DND-41 (cell line): ENCODE data around the gene PHB1.

Experiments used
- ATAC-seq: fragments of 200-7000 bp; cut with Tn5 transposase; 3 replicates; pipeline ENCODE4 v1.9.1; 2021; ENCODE audit warnings: low read depth; ENCODE audit not compliant: insufficient read depth
- DNase-seq: peaks from one replicate; pipeline ENCODE4 v3.0.0-alpha.2; 2020
- H2AFZ ChIP-seq: 2 replicates; pipeline ENCODE4 v1.6.0; 2012; ENCODE audit warnings: low read depth, low read length
- H3K27ac ChIP-seq: 2 replicates; pipeline ENCODE4 v1.5.1; 2012; ENCODE audit warnings: low read length, inconsistent platforms
- H3K27me3 ChIP-seq: fragments of 200-600 bp; sonication (generic); 2 replicates; pipeline ENCODE4 v1.6.0; 2012; ENCODE audit warnings: low read length, mild to moderate bottlenecking, inconsistent platforms; ENCODE audit not compliant: insufficient read depth, poor library complexity
- H3K36me3 ChIP-seq: 2 replicates; pipeline ENCODE4 v1.5.1; 2012; ENCODE audit warnings: low read length, inconsistent platforms; ENCODE audit not compliant: insufficient read depth
- H3K4me1 ChIP-seq: 2 replicates; pipeline ENCODE4 v1.5.1; 2012; ENCODE audit warnings: mild to moderate bottlenecking, low read length; ENCODE audit not compliant: insufficient read depth
- H3K4me2 ChIP-seq: 2 replicates; pipeline ENCODE4 v1.6.0; 2012; ENCODE audit warnings: mild to moderate bottlenecking, moderate library complexity, low read length, inconsistent platforms; ENCODE audit not compliant: insufficient read depth
- H3K4me3 ChIP-seq, 2 experiments: fragments of 200-600 bp in 1 of 2; shearing (Covaris generic) in 1 of 2; 2 replicates each; pipeline ENCODE4 v1.5.1; 2012 to 2016; ENCODE audit warnings: inconsistent platforms in 2 of 2, low read length in 2 of 2, mild to moderate bottlenecking in 2 of 2, low read depth in 1 of 2, moderate library complexity in 1 of 2
- H3K79me2 ChIP-seq: 2 replicates; pipeline ENCODE4 v1.6.0; 2012; ENCODE audit warnings: low read length, inconsistent platforms; ENCODE audit not compliant: insufficient read depth
- H3K9ac ChIP-seq: 2 replicates; pipeline ENCODE4 v1.6.0; 2012; ENCODE audit warnings: low read depth, mild to moderate bottlenecking, inconsistent platforms, low read length, moderate library complexity
- H3K9me3 ChIP-seq: 2 replicates; pipeline ENCODE4 v1.5.1; 2012; ENCODE audit warnings: low read length, moderate library complexity, mild to moderate bottlenecking, inconsistent platforms; ENCODE audit not compliant: insufficient read depth, severe bottlenecking
- H4K20me1 ChIP-seq: 2 replicates; pipeline ENCODE4 v1.6.0; 2012; ENCODE audit warnings: low read length; ENCODE audit not compliant: insufficient read depth
- CTCF ChIP-seq: IDR thresholded peaks from 2 replicates; pipeline ENCODE4 v1.5.1; 2012; ENCODE audit warnings: borderline replicate concordance, low read length, moderate library complexity, mild to moderate bottlenecking; ENCODE audit not compliant: poor library complexity, severe bottlenecking; ENCODE audit errors: extremely low read depth
- EZH2 ChIP-seq: IDR thresholded peaks from 3 replicates; pipeline ENCODE4 v1.6.1; 2012; ENCODE audit warnings: borderline replicate concordance, low read depth, mild to moderate bottlenecking, moderate library complexity, low read length, inconsistent platforms; ENCODE audit not compliant: severe bottlenecking

PHB1 gene

GRCh38 chr17:49452201-49452600 lies 37.5 kb upstream of the PHB1 start:
- Histone ChIP-seq H3K27me3 (peaks cover 3% of the 10 kb centered on the region), H3K36me3 (no peaks in the 10 kb centered on the region), H3K4me2 (no peak overlapping the region), H3K9me3 (no peaks in the 10 kb centered on the region), H3K4me1 (no peaks in the 10 kb centered on the region), H3K9ac (no peak overlapping the region), H3K79me2 (no peaks in the 10 kb centered on the region), H4K20me1 (no peaks in the 10 kb centered on the region), H3K4me3 (no peak overlapping the region), H2AFZ (no peak overlapping the region), H3K27ac (no peak overlapping the region)
- DNase-seq (no peak), ATAC-seq (no peak)
- no peak for TF ChIP-seq CTCF
- TF ChIP-seq EZH2: no peak

GRCh38 chr17:49450735-49451134 lies 36.1 kb upstream of the PHB1 start:
- DNase-seq (peak; percentile 12), ATAC-seq (peak; percentile 33; the same call in 1 of the 3 replicates)
- H3K4me3 ChIP-seq: no peak overlapping the region
- no peaks in the 10 kb centered on the region for H4K20me1 ChIP-seq
- H3K4me1 ChIP-seq: no peaks in the 10 kb centered on the region
- H3K27ac ChIP-seq: no peak overlapping the region
- H3K79me2 ChIP-seq: no peaks in the 10 kb centered on the region
- no peak overlapping the region for H3K4me2 ChIP-seq
- no peaks in the 10 kb centered on the region for H3K36me3 ChIP-seq
- H3K9ac ChIP-seq: no peak overlapping the region
- peaks cover 11% of the 10 kb centered on the region for H3K27me3 ChIP-seq
- H2AFZ ChIP-seq: no peak overlapping the region
- TF ChIP-seq EZH2 (no peak), CTCF (no peak)
- H3K9me3 ChIP-seq: no peaks in the 10 kb centered on the region

GRCh38 chr17:49450181-49450580 lies 35.5 kb upstream of the PHB1 start:
- no peak overlapping the region for H3K27ac ChIP-seq
- no peak overlapping the region for H3K9ac ChIP-seq
- no peak overlapping the region for H2AFZ ChIP-seq
- H3K36me3 ChIP-seq: no peaks in the 10 kb centered on the region
- no peaks in the 10 kb centered on the region for H3K9me3 ChIP-seq
- H4K20me1 ChIP-seq: no peaks in the 10 kb centered on the region
- H3K79me2 ChIP-seq: no peaks in the 10 kb centered on the region
- no peak overlapping the region for H3K4me2 ChIP-seq
- ATAC-seq (no peak), DNase-seq (no peak)
- no peaks in the 10 kb centered on the region for H3K4me1 ChIP-seq
- H3K4me3 ChIP-seq: no peak overlapping the region
- peaks cover 15% of the 10 kb centered on the region for H3K27me3 ChIP-seq
- TF ChIP-seq CTCF (no peak), EZH2 (no peak)
